ENCODE data around the gene ACTR1B.
A peak's percentile ranks its signal among the peaks of the same experiment; 100 is the strongest.

The ACTR1B gene

GRCh38 chr2:97654309-97654708 is 9.5 kb downstream of the ACTR1B start:
- no peaks in the 10 kb centered on the region for H3K79me2 ChIP-seq
- H3K4me1 ChIP-seq: no peaks in the 10 kb centered on the region
- H3K27ac ChIP-seq: no peak overlapping the region
- no peak overlapping the region for H3K9ac ChIP-seq
- no peak for TF ChIP-seq CTCF (IDR thresholded peaks at IDR 0.05)
- no peaks in the 10 kb centered on the region for H3K9me3 ChIP-seq (ENCODE audit: control insufficient read depth, low read length)
- H2AFZ ChIP-seq: no peak overlapping the region
- no peak overlapping the region for H3K4me3 ChIP-seq (ENCODE audit: low read depth, low read length)
- no peaks in the 10 kb centered on the region for H3K36me3 ChIP-seq (ENCODE audit: control insufficient read depth, insufficient read depth, low read length)
- H3K4me2 ChIP-seq (ENCODE audit: low read length): no peak overlapping the region
- H3K27me3 ChIP-seq (ENCODE audit: control insufficient read depth, insufficient read depth, low read length): no peaks in the 10 kb centered on the region

DNA sequence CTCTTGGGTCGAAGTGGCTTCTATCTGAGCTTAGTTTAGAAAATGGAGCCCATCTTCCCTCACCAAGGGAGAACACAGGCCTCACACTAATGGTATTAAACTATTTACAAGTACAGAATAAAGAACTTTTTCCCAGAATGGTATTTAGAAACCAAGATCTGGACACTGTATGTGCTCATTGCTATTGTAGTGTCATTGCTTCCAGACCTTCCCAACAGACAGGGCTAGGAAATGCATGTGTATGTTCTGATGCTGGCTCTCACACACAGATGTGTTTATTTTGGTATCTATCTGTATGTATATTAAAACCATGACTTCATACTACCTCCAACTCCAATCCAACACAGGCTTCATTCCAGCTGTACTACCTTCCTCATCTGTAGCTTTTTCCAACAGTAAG is 10.0 kb downstream of the ACTR1B start:
- no peaks in the 10 kb centered on the region for H3K4me1 ChIP-seq
- H3K27me3 ChIP-seq (ENCODE audit: control insufficient read depth, insufficient read depth, low read length): no peaks in the 10 kb centered on the region
- H3K9me3 ChIP-seq (ENCODE audit: control insufficient read depth, low read length): no peaks in the 10 kb centered on the region
- H3K4me3 ChIP-seq (ENCODE audit: low read depth, low read length): no peak overlapping the region
- H3K79me2 ChIP-seq: no peaks in the 10 kb centered on the region
- no peak overlapping the region for H3K4me2 ChIP-seq (ENCODE audit: low read length)
- no peak overlapping the region for H2AFZ ChIP-seq
- no peak overlapping the region for H3K9ac ChIP-seq
- no peaks in the 10 kb centered on the region for H3K36me3 ChIP-seq (ENCODE audit: control insufficient read depth, insufficient read depth, low read length)
- no peak overlapping the region for H3K27ac ChIP-seq
- no peak for TF ChIP-seq CTCF (IDR thresholded peaks at IDR 0.05)

DNA sequence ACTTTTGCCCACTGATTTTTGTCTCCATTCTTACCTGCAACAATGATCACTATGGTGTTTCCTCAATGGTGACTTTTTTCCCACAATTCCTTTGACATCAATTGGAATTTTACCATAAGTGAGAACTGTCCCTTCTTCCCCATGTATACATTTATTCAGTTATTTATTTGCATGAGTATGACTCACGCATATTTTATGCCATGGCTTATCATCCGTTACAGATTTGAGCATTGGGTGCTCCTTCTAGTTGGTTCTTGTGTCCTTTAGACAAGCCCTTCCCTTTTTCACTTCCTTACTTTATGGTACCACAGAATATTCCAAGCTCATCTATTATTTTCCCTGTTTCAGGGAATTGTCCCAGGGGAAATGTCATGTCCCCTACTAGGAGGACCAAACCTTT is 10.4 kb downstream of the ACTR1B start:
- Histone ChIP-seq H3K27ac (no peak overlapping the region), H3K9me3 (ENCODE audit: control insufficient read depth, low read length) (no peaks in the 10 kb centered on the region), H2AFZ (no peak overlapping the region), H3K27me3 (ENCODE audit: control insufficient read depth, insufficient read depth, low read length) (no peaks in the 10 kb centered on the region), H3K4me3 (ENCODE audit: low read depth, low read length) (no peak overlapping the region), H3K4me1 (no peaks in the 10 kb centered on the region), H3K9ac (no peak overlapping the region), H3K79me2 (no peaks in the 10 kb centered on the region), H3K4me2 (ENCODE audit: low read length) (no peak overlapping the region), H3K36me3 (ENCODE audit: control insufficient read depth, insufficient read depth, low read length) (no peaks in the 10 kb centered on the region)
- TF ChIP-seq CTCF (IDR thresholded peaks at IDR 0.05): no peak

DNA sequence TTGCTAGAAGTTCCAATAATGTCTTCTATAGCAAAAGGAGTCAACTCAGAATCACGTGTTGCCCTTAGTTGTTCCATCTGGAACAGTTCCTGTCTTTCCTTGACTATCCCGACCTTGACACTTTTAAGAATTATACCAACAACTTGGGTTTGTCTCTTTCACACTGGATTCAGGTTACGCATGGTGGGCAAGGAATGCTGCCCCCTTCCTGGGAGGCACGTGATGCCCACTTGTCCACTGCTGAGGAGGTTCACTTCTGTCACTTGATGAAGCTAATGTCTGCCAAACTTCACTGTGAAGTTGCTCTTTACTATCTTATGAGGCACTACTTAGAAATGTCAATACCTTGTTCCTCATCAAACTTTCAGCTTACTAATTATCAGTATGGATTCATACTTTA is 12.7 kb downstream of the ACTR1B start:
- no peaks in the 10 kb centered on the region for H3K36me3 ChIP-seq (ENCODE audit: control insufficient read depth, insufficient read depth, low read length)
- no peak for TF ChIP-seq CTCF (IDR thresholded peaks at IDR 0.05)
- H3K9ac ChIP-seq: no peak overlapping the region

DNA sequence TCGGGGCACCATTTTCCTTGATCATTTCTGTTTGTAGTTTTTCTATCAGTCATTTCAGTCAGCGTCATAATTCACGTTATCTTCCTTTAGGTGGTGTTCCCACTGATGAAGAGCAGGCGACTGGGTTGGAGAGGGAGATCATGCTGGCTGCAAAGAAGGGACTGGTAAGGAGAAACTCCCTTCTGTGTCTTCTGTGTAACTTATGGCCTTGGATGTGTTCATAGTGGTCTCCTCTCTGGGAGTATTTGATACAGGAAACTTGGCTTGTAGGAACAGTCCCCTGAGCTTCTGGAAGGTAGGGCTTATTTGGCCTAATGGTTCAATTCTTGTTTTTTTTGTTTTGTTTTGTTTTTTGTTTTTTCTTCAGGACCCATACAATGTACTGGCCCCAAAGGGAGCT is 16.9 kb downstream of the ACTR1B start:
- Histone ChIP-seq H3K9ac (peak overlapping the region; percentile 98), H3K27ac (peak overlapping the region; percentile 92)

More for the DNA sequence above, 12.7 kb downstream of the ACTR1B start:
- peaks cover 5% of the 10 kb centered on the region for H3K79me2 ChIP-seq
- H3K4me1 ChIP-seq: peaks cover 9% of the 10 kb centered on the region
- no peaks in the 10 kb centered on the region for H3K9me3 ChIP-seq (ENCODE audit: control insufficient read depth, low read length)
- H2AFZ ChIP-seq: no peak overlapping the region
- no peak overlapping the region for H3K27ac ChIP-seq
- no peak overlapping the region for H3K4me3 ChIP-seq (ENCODE audit: low read depth, low read length)
- no peaks in the 10 kb centered on the region for H3K27me3 ChIP-seq (ENCODE audit: control insufficient read depth, insufficient read depth, low read length)
- H3K4me2 ChIP-seq (ENCODE audit: low read length): no peak overlapping the region

More for the DNA sequence above, 16.9 kb downstream of the ACTR1B start:
- no peaks in the 10 kb centered on the region for H3K27me3 ChIP-seq (ENCODE audit: control insufficient read depth, insufficient read depth, low read length)
- H2AFZ ChIP-seq: no peak overlapping the region
- H3K4me3 ChIP-seq (ENCODE audit: low read depth, low read length): peak overlapping the region; percentile 99
- H3K79me2 ChIP-seq: peaks cover 5% of the 10 kb centered on the region
- no peak for TF ChIP-seq CTCF (IDR thresholded peaks at IDR 0.05)
- no peaks in the 10 kb centered on the region for H3K36me3 ChIP-seq (ENCODE audit: control insufficient read depth, insufficient read depth, low read length)
- H3K4me2 ChIP-seq (ENCODE audit: low read length): peak overlapping the region; percentile 69
- H3K4me1 ChIP-seq: peaks cover 13% of the 10 kb centered on the region
- no peaks in the 10 kb centered on the region for H3K9me3 ChIP-seq (ENCODE audit: control insufficient read depth, low read length)
